BE2C (cell line): ENCODE results near the gene SLX4.

Experiments
- DNase-seq: peaks from one replicate; pipeline ENCODE4 v3.0.0-alpha.2; 2020
- H3K27me3 ChIP-seq: fragments of 250-450 bp; sonication (Bioruptor Pico); 2 replicates; pipeline ENCODE4 v1.5.1; 2020; ENCODE audit warnings: mild to moderate bottlenecking
- H3K36me3 ChIP-seq: fragments of 250-450 bp; sonication (Bioruptor Pico); 2 replicates; pipeline ENCODE4 v1.5.1; 2020; ENCODE audit warnings: mild to moderate bottlenecking
- H3K4me1 ChIP-seq: fragments of 250-450 bp; sonication (Bioruptor Pico); 2 replicates; pipeline ENCODE4 v1.5.1; 2020
- H3K4me3 ChIP-seq: 2 replicates; pipeline ENCODE4 v1.5.1; 2011; ENCODE audit warnings: low read depth, low read length
- H3K9me3 ChIP-seq: fragments of 250-450 bp; sonication (Bioruptor Pico); 2 replicates; pipeline ENCODE4 v1.5.1; 2020
- CTCF ChIP-seq: IDR thresholded peaks from 2 replicates; pipeline ENCODE4 v1.5.1; 2012; ENCODE audit warnings: mild to moderate bottlenecking, low read depth, low read length

Gene SLX4

GRCh38 chr16:3599922-3600321 is 11.5 kb downstream of the SLX4 start:
- no peak for TF ChIP-seq CTCF

GRCh38 chr16:3599121-3599520 is 12.3 kb downstream of the SLX4 start:
- DNase-seq = no peak
- H3K4me1 ChIP-seq = no peaks in the 10 kb centered on the region
- no peaks in the 10 kb centered on the region for H3K9me3 ChIP-seq
- no peak for TF ChIP-seq CTCF
- peaks cover 2% of the 10 kb centered on the region; the same call in 1 of the 2 replicates for H3K36me3 ChIP-seq
- H3K27me3 ChIP-seq = no peaks in the 10 kb centered on the region
- no peak overlapping the region for H3K4me3 ChIP-seq

More at GRCh38 chr16:3599922-3600321, 11.5 kb downstream of the SLX4 start:
- no peak overlapping the region for H3K4me3 ChIP-seq
- H3K36me3 ChIP-seq = peaks cover 2% of the 10 kb centered on the region; the same call in 1 of the 2 replicates
- H3K9me3 ChIP-seq = no peaks in the 10 kb centered on the region
- no peak for DNase-seq
- no peaks in the 10 kb centered on the region for H3K4me1 ChIP-seq
- no peaks in the 10 kb centered on the region for H3K27me3 ChIP-seq

GRCh38 chr16:3598236-3598635 is 13.2 kb downstream of the SLX4 start:
- H3K36me3 ChIP-seq = peaks cover 2% of the 10 kb centered on the region; the same call in 1 of the 2 replicates
- no peaks in the 10 kb centered on the region for H3K4me1 ChIP-seq
- no peak for DNase-seq
- H3K9me3 ChIP-seq = no peaks in the 10 kb centered on the region
- TF ChIP-seq CTCF = no peak
- H3K27me3 ChIP-seq = no peaks in the 10 kb centered on the region
- H3K4me3 ChIP-seq = no peak overlapping the region

GRCh38 chr16:3597676-3598075 is 13.7 kb downstream of the SLX4 start:
- Histone ChIP-seq H3K4me3 (no peak overlapping the region), H3K9me3 (no peaks in the 10 kb centered on the region), H3K36me3 (peaks cover 2% of the 10 kb centered on the region; the same call in 1 of the 2 replicates), H3K4me1 (no peaks in the 10 kb centered on the region), H3K27me3 (no peaks in the 10 kb centered on the region)
- no peak for DNase-seq
- no peak for TF ChIP-seq CTCF

GRCh38 chr16:3597226-3597625 is 14.2 kb downstream of the SLX4 start:
- Histone ChIP-seq H3K9me3 (no peaks in the 10 kb centered on the region), H3K4me1 (no peaks in the 10 kb centered on the region), H3K36me3 (peaks cover 2% of the 10 kb centered on the region; the same call in 1 of the 2 replicates), H3K27me3 (no peaks in the 10 kb centered on the region), H3K4me3 (no peak overlapping the region)
- DNase-seq = no peak
- no peak for TF ChIP-seq CTCF

- no peak for DNase-seq
- H3K36me3 ChIP-seq = peaks cover 2% of the 10 kb centered on the region; the same call in 1 of the 2 replicates
- no peaks in the 10 kb centered on the region for H3K4me1 ChIP-seq
- no peak for TF ChIP-seq CTCF
- H3K4me3 ChIP-seq = no peak overlapping the region
- H3K27me3 ChIP-seq = no peaks in the 10 kb centered on the region
- no peaks in the 10 kb centered on the region for H3K9me3 ChIP-seq
These were observed 15.1 kb downstream of the SLX4 start for GRCh38 chr16:3596101-3596861.
